GM23338 (cell line): ENCODE data around the gene RASA3. TPM values are rescaled to one million over a fixed set of nuclear protein-coding genes. Genes with fewer than 3 reads are reported as not detected.

Experiments
- ATAC-seq: fragments of 200-7000 bp; cut with Tn5 transposase; 3 replicates; pipeline ENCODE4 v1.9.1; 2020
- DNase-seq: peaks from one replicate; pipeline ENCODE4 v3.0.0-alpha.2; 2015; ENCODE audit warnings: low spot score
- H2AFZ ChIP-seq: fragments of 200-600 bp; sonication (generic); 2 replicates; pipeline ENCODE4 v1.8.0; 2016; ENCODE audit warnings: antibody characterized with exemption, mild to moderate bottlenecking, moderate library complexity
- H3F3A ChIP-seq: fragments of 200-600 bp; sonication (generic); replicated peaks from 2 replicates; pipeline ENCODE4 v1.8.0; 2017; ENCODE audit warnings: antibody characterized with exemption, mixed run types, low read depth
- H3K27ac ChIP-seq: fragments of 200-600 bp; sonication (generic); 2 replicates; pipeline ENCODE4 v1.6.1; 2016; ENCODE audit warnings: low read depth
- H3K27me3 ChIP-seq: fragments of 200-600 bp; sonication (generic); 2 replicates; pipeline ENCODE4 v1.8.0; 2016; ENCODE audit warnings: mild to moderate bottlenecking, mixed run types, moderate library complexity; ENCODE audit not compliant: insufficient read depth
- H3K36me3 ChIP-seq: fragments of 200-600 bp; sonication (generic); 2 replicates; pipeline ENCODE4 v1.8.0; 2016; ENCODE audit warnings: mild to moderate bottlenecking; ENCODE audit not compliant: insufficient read depth
- H3K4me1 ChIP-seq: fragments of 200-600 bp; sonication (generic); 2 replicates; pipeline ENCODE4 v1.8.0; 2016; ENCODE audit warnings: mild to moderate bottlenecking, moderate library complexity; ENCODE audit not compliant: insufficient read depth
- H3K4me2 ChIP-seq: fragments of 200-600 bp; sonication (generic); 2 replicates; pipeline ENCODE4 v1.7.1; 2017; ENCODE audit warnings: mixed run types
- H3K4me3 ChIP-seq: fragments of 200-600 bp; sonication (generic); 2 replicates; pipeline ENCODE4 v1.6.1; 2016; ENCODE audit warnings: mixed run types
- H3K79me2 ChIP-seq: fragments of 200-600 bp; sonication (generic); replicated peaks from 2 replicates; pipeline ENCODE4 v1.8.0; 2017; ENCODE audit warnings: mild to moderate bottlenecking; ENCODE audit not compliant: insufficient read depth
- H3K9me2 ChIP-seq: fragments of 200-600 bp; sonication (generic); 2 replicates; pipeline ENCODE4 v1.8.0; 2017; ENCODE audit not compliant: insufficient read depth
- H4K20me1 ChIP-seq: fragments of 200-600 bp; sonication (generic); replicated peaks from 2 replicates; pipeline ENCODE4 v1.8.0; 2017; ENCODE audit warnings: mild to moderate bottlenecking; ENCODE audit not compliant: insufficient read depth
- H3K27ac Mint-ChIP-seq: 2 replicates; pipeline ENCODE4 v1.8.0; 2020; ENCODE audit warnings: inconsistent platforms, mild to moderate bottlenecking, moderate library complexity, mixed read lengths
- H3K27me3 Mint-ChIP-seq: 3 replicates; pipeline ENCODE4 v1.8.0; 2022; ENCODE audit warnings: low read depth, mild to moderate bottlenecking, moderate library complexity, mixed read lengths, inconsistent platforms; ENCODE audit not compliant: insufficient read depth, poor library complexity
- H3K36me3 Mint-ChIP-seq: 3 replicates; pipeline ENCODE4 v1.8.0; 2021; ENCODE audit warnings: low read depth, mild to moderate bottlenecking, inconsistent platforms, moderate library complexity, mixed read lengths
- H3K4me1 Mint-ChIP-seq: 3 replicates; pipeline ENCODE4 v1.8.0; 2020; ENCODE audit warnings: mild to moderate bottlenecking, inconsistent platforms, mixed read lengths
- H3K4me3 Mint-ChIP-seq: 3 replicates; pipeline ENCODE4 v1.8.0; 2021; ENCODE audit warnings: moderate library complexity, mild to moderate bottlenecking, inconsistent platforms, mixed read lengths
- H3K9me3 Mint-ChIP-seq: 3 replicates; pipeline ENCODE4 v1.8.0; 2020; ENCODE audit warnings: moderate library complexity, mild to moderate bottlenecking, inconsistent platforms, mixed read lengths
- CTCF ChIP-seq, 2 experiments: fragments of 200-600 bp in 1 of 2; sonication (generic) in 1 of 2; conservative IDR thresholded peaks; 2 replicates each; pipeline versions ENCODE4 v1.5.1 to v1.6.1; 2016 to 2017; ENCODE audit warnings: antibody characterized with exemption in 2 of 2, low read depth in 2 of 2, mild to moderate bottlenecking in 2 of 2, moderate library complexity in 1 of 2
- ETS1 ChIP-seq: IDR thresholded peaks from 2 replicates; pipeline ENCODE4 v1.6.1; 2016; ENCODE audit warnings: antibody characterized with exemption
- NANOG ChIP-seq: IDR thresholded peaks from 2 replicates; pipeline ENCODE4 v1.6.1; 2016; ENCODE audit warnings: antibody characterized with exemption, borderline replicate concordance
- POLR2AphosphoS5 ChIP-seq: IDR thresholded peaks from 2 replicates; pipeline ENCODE4 v1.6.1; 2016; ENCODE audit warnings: antibody characterized with exemption, low read depth
- REST ChIP-seq: IDR thresholded peaks from one replicate; pipeline ENCODE4 v1.6.1; 2018; ENCODE audit warnings: antibody characterized with exemption; ENCODE audit not compliant: unreplicated experiment
- ZNF114 ChIP-seq: fragments of 250-450 bp; sonication (Bioruptor Pico); IDR thresholded peaks from 2 replicates; pipeline ENCODE4 v1.5.0; 2020; ENCODE audit warnings: mild to moderate bottlenecking, moderate library complexity
- ZNF331 ChIP-seq: fragments of 250-450 bp; sonication (Bioruptor Pico); IDR thresholded peaks from 2 replicates; pipeline ENCODE4 v1.5.0; 2020; ENCODE audit warnings: low read depth, mild to moderate bottlenecking, moderate library complexity
- ZNF462 ChIP-seq: fragments of 250-450 bp; sonication (Bioruptor Pico); IDR thresholded peaks from 2 replicates; pipeline ENCODE4 v1.5.0; 2020; ENCODE audit warnings: mild to moderate bottlenecking, moderate library complexity
- polyA plus RNA-seq: library from polyadenylated mRNA; unstranded; fragments of >200 nt; fragmentation: Nextera tagmentation; extraction: Ambion mirVana; gene quantifications from 2 replicates; pipeline ENCODE4 v1.2.1, GENCODE V29; 2016
- total RNA-seq: library from RNA; depleted of rRNA; stranded (reverse); fragments of >200 nt; shearing (Covaris generic); gene quantifications from 2 replicates; pipeline ENCODE4 v1.2.3, GENCODE V29; 2014

The RASA3 gene
- total and polyA plus RNA-seq, 2 experiments from 2014 or later: 11.2 to 20.7 TPM

- Histone ChIP-seq H3K79me2 (no peaks in the 10 kb centered on the region), H3K9me2 (no peaks in the 10 kb centered on the region), H3K36me3 (no peaks in the 10 kb centered on the region), H4K20me1 (no peaks in the 10 kb centered on the region), H3K27me3 (no peaks in the 10 kb centered on the region), H3K4me2 (no peak overlapping the region), H3K4me3 (no peak overlapping the region), H3F3A (no peaks in the 10 kb centered on the region), H3K4me1 (no peaks in the 10 kb centered on the region), H3K27ac (no peak overlapping the region), H2AFZ (no peak overlapping the region)
- Mint-ChIP-seq H3K4me1 (peaks cover 11% of the 10 kb centered on the region), H3K27me3 (peaks cover 18% of the 10 kb centered on the region), H3K36me3 (no peaks in the 10 kb centered on the region), H3K27ac (no peak overlapping the region), H3K9me3 (no peaks in the 10 kb centered on the region), H3K4me3 (no peak overlapping the region)
- DNase-seq: no peak
- ATAC-seq: no peak
- TF ChIP-seq NANOG: no peak
- TF ChIP-seq ETS1: no peak
- no peak for TF ChIP-seq ZNF114 (CRISPR knock-in tag)
- no peak for TF ChIP-seq ZNF331 (CRISPR knock-in tag)
- TF ChIP-seq CTCF (conservative IDR thresholded peaks at IDR 0.05; ENCODE audit: low read depth in 2 of 2): no peak
- TF ChIP-seq REST: no peak
- TF ChIP-seq ZNF462: no peak
- TF ChIP-seq POLR2AphosphoS5: no peak
Observed at GRCh38 chr13:113934576-113934975, 197.8 kb downstream of the RASA3 start.
